SK-N-SH treated with all-trans-retinoic acid at 6 μM for 48 hours (cell line): Measurements from ENCODE around the gene HK2.
A peak's percentile ranks its signal among the peaks of the same experiment; 100 is the strongest.

Experiments
- ATAC-seq: fragments of 200-7000 bp; cut with Tn5 transposase; 3 replicates; pipeline ENCODE4 v1.9.1; 2020; ENCODE audit warnings: mild to moderate bottlenecking, moderate library complexity
- BACH2 ChIP-seq: fragments of 250-450 bp; sonication (Bioruptor Pico); IDR thresholded peaks from 2 replicates; pipeline ENCODE4 v1.9.0; 2021; ENCODE audit warnings: mild to moderate bottlenecking, borderline replicate concordance
- CSDC2 ChIP-seq: fragments of 250-450 bp; sonication (Bioruptor Pico); IDR thresholded peaks from 2 replicates; pipeline ENCODE4 v1.5.0; 2020; ENCODE audit warnings: mild to moderate bottlenecking, moderate library complexity
- CSRNP3 ChIP-seq: fragments of 250-450 bp; sonication (Bioruptor Pico); IDR thresholded peaks from 2 replicates; pipeline ENCODE4 v1.5.1; 2021; ENCODE audit warnings: mild to moderate bottlenecking, moderate library complexity
- GLIS3 ChIP-seq: fragments of 250-450 bp; sonication (Bioruptor Pico); IDR thresholded peaks from 2 replicates; pipeline ENCODE4 v1.5.0; 2020; ENCODE audit warnings: mild to moderate bottlenecking, moderate library complexity
- ISL1 ChIP-seq: fragments of 250-450 bp; sonication (Bioruptor Pico); IDR thresholded peaks from 2 replicates; pipeline ENCODE4 v2.1.2; 2022; ENCODE audit warnings: mild to moderate bottlenecking, moderate library complexity
- PPARA ChIP-seq: fragments of 250-450 bp; sonication (Bioruptor Pico); IDR thresholded peaks from 2 replicates; pipeline ENCODE4 v1.5.0; 2020; ENCODE audit warnings: mild to moderate bottlenecking, borderline replicate concordance
- RARB ChIP-seq: fragments of 250-450 bp; sonication (Bioruptor Pico); IDR thresholded peaks from 2 replicates; pipeline ENCODE4 v1.8.0; 2021; ENCODE audit warnings: mild to moderate bottlenecking, moderate library complexity
- SNAI2 ChIP-seq: fragments of 250-450 bp; sonication (Bioruptor Pico); IDR thresholded peaks from 2 replicates; pipeline ENCODE4 v1.5.0; 2020; ENCODE audit warnings: mild to moderate bottlenecking, moderate library complexity
- TCF4 ChIP-seq: fragments of 250-450 bp; sonication (Bioruptor Pico); IDR thresholded peaks from 2 replicates; pipeline ENCODE4 v1.8.0; 2021; ENCODE audit warnings: mild to moderate bottlenecking, moderate library complexity, borderline replicate concordance
- TSHZ2 ChIP-seq: fragments of 250-450 bp; sonication (Bioruptor Pico); IDR thresholded peaks from 2 replicates; pipeline ENCODE4 v1.5.0; 2020; ENCODE audit warnings: mild to moderate bottlenecking, moderate library complexity
- ZFP30 ChIP-seq: fragments of 450-650 bp; formaldehyde crosslinking; IDR thresholded peaks from 2 replicates; pipeline ENCODE4 v1.5.0; 2022; ENCODE audit warnings: mild to moderate bottlenecking, moderate library complexity
- ZNF565 ChIP-seq: fragments of 450-650 bp; formaldehyde crosslinking; conservative IDR thresholded peaks from 2 replicates; pipeline ENCODE4 v1.5.0; 2020; ENCODE audit warnings: low read depth, mild to moderate bottlenecking, moderate library complexity
- ZNF70 ChIP-seq: fragments of 450-650 bp; formaldehyde crosslinking; IDR thresholded peaks from 2 replicates; pipeline ENCODE4 v1.5.0; 2020; ENCODE audit warnings: mild to moderate bottlenecking, moderate library complexity
- TF ChIP-seq, protein P1 (sequence below): fragments of 250-450 bp; sonication (Bioruptor Pico); IDR thresholded peaks from 2 replicates; pipeline ENCODE4 v1.8.0; 2020; ENCODE audit warnings: mild to moderate bottlenecking, moderate library complexity, borderline replicate concordance
- TF ChIP-seq, protein P2 (sequence below): fragments of 250-450 bp; sonication (Bioruptor Pico); IDR thresholded peaks from 2 replicates; pipeline ENCODE4 v1.5.1; 2020; ENCODE audit warnings: low read depth, mild to moderate bottlenecking, moderate library complexity
- TF ChIP-seq, protein P3 (sequence below): fragments of 250-450 bp; sonication (Bioruptor Pico); IDR thresholded peaks from 2 replicates; pipeline ENCODE4 v1.8.0; 2021; ENCODE audit warnings: low read depth, mild to moderate bottlenecking, moderate library complexity, borderline replicate concordance

HK2 gene

GRCh38 chr2:74835831-74836674 is 2.1 kb downstream of the HK2 start:
- no peak for TF ChIP-seq GLIS3 (CRISPR knock-in tag)
- TF ChIP-seq, all 23 proteins: peak for 0
- ATAC-seq: peak; percentile 24; the same call in 2 of the 3 replicates

DNA sequence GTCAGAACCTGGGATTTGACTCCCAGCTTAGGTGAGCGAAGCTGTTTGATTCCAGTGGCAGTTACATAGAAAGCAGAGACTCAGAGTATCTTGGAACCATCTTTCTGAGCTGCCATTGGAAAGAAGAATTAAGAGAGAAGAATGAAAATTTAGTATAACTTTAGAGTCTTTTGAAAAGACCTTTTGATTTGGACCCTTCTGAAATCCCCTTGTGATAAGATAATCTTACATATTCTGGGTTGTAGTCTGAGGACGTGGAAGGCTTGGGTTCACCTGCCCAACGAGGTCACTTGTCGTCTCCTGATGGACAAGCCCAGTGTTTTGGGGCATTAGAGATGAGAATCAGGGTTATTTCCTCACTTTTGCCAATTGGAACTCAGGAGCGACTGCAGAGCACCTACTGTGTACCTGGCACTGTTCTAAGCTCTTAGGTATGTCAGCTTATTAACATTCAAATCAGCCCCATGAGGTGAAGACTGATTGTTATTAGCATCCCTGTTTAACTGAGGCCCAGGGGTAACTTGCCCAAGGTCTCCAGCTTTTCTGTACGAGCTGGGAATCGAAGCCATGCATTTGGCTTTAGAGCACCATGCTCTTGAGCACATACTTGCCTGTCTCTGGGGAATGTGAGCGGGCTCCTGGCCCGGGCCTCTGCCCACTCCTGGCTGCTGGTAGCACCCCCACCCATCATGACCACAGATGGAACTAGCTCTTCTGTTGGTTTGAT is 2.9 kb downstream of the HK2 start:
- no peak for TF ChIP-seq ZFP30 (CRISPR knock-in tag)
- no peak for TF ChIP-seq ZNF70
- no peak for TF ChIP-seq CSRNP3 (CRISPR knock-in tag)
- no peak for TF ChIP-seq TSHZ2
- TF ChIP-seq CSDC2 (CRISPR knock-in tag): no peak
- TF ChIP-seq, protein P1, sequence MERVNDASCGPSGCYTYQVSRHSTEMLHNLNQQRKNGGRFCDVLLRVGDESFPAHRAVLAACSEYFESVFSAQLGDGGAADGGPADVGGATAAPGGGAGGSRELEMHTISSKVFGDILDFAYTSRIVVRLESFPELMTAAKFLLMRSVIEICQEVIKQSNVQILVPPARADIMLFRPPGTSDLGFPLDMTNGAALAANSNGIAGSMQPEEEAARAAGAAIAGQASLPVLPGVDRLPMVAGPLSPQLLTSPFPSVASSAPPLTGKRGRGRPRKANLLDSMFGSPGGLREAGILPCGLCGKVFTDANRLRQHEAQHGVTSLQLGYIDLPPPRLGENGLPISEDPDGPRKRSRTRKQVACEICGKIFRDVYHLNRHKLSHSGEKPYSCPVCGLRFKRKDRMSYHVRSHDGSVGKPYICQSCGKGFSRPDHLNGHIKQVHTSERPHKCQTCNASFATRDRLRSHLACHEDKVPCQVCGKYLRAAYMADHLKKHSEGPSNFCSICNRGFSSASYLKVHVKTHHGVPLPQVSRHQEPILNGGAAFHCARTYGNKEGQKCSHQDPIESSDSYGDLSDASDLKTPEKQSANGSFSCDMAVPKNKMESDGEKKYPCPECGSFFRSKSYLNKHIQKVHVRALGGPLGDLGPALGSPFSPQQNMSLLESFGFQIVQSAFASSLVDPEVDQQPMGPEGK (CRISPR knock-in tag): no peak
- TF ChIP-seq, protein P2, sequence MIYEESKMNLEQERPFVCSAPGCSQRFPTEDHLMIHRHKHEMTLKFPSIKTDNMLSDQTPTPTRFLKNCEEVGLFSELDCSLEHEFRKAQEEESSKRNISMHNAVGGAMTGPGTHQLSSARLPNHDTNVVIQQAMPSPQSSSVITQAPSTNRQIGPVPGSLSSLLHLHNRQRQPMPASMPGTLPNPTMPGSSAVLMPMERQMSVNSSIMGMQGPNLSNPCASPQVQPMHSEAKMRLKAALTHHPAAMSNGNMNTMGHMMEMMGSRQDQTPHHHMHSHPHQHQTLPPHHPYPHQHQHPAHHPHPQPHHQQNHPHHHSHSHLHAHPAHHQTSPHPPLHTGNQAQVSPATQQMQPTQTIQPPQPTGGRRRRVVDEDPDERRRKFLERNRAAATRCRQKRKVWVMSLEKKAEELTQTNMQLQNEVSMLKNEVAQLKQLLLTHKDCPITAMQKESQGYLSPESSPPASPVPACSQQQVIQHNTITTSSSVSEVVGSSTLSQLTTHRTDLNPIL (CRISPR knock-in tag): no peak
- TF ChIP-seq RARB (CRISPR knock-in tag): no peak
- TF ChIP-seq TCF4 (CRISPR knock-in tag): no peak
- no peak for TF ChIP-seq PPARA

DNA sequence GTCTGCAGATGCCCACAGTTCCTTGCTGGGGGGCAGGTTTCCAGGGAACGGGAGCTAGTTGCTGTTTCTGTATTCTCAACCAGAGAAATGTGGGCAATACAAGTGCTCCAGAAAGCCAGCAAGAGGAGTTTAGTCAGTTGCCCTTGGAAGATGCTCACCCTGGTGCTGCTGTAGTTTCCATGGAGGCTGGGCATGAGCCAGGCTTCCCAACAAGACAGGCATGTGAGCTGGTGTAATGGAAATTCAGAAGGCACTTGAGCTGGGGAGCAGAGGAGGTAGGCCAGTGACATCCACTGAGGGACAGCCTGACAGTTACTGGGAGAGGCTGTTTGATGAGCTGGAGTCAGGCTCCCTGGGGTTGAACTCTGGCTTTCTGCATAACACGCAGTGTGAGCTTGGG is 7.7 kb downstream of the HK2 start:
- ATAC-seq: no peak
- no peak for TF ChIP-seq ISL1 (CRISPR knock-in tag)
- TF ChIP-seq TSHZ2: no peak
- TF ChIP-seq, protein P3, sequence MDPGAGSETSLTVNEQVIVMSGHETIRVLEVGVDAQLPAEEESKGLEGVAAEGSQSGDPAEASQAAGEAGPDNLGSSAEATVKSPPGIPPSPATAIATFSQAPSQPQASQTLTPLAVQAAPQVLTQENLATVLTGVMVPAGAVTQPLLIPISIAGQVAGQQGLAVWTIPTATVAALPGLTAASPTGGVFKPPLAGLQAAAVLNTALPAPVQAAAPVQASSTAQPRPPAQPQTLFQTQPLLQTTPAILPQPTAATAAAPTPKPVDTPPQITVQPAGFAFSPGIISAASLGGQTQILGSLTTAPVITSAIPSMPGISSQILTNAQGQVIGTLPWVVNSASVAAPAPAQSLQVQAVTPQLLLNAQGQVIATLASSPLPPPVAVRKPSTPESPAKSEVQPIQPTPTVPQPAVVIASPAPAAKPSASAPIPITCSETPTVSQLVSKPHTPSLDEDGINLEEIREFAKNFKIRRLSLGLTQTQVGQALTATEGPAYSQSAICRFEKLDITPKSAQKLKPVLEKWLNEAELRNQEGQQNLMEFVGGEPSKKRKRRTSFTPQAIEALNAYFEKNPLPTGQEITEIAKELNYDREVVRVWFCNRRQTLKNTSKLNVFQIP (CRISPR knock-in tag): no peak
- no peak for TF ChIP-seq ZFP30 (CRISPR knock-in tag)
- TF ChIP-seq ZNF70: no peak
- no peak for TF ChIP-seq CSRNP3 (CRISPR knock-in tag)
- TF ChIP-seq BACH2: no peak
- TF ChIP-seq ZNF565 (CRISPR knock-in tag): no peak
- TF ChIP-seq CSDC2 (CRISPR knock-in tag): no peak
- TF ChIP-seq GLIS3 (CRISPR knock-in tag): no peak
- no peak for TF ChIP-seq SNAI2 (CRISPR knock-in tag)
- no peak for TF ChIP-seq TCF4 (CRISPR knock-in tag)

More for the DNA sequence above, 2.9 kb downstream of the HK2 start:
- no peak for ATAC-seq
